ENCODE results near the gene BANP. TPM values are rescaled to one million over a fixed set of nuclear protein-coding genes. Genes with fewer than 3 reads are reported as not detected.

BANP gene
- total RNA-seq, 2 experiments from 2014 or later, result 39.6 to 58.0 TPM

DNA sequence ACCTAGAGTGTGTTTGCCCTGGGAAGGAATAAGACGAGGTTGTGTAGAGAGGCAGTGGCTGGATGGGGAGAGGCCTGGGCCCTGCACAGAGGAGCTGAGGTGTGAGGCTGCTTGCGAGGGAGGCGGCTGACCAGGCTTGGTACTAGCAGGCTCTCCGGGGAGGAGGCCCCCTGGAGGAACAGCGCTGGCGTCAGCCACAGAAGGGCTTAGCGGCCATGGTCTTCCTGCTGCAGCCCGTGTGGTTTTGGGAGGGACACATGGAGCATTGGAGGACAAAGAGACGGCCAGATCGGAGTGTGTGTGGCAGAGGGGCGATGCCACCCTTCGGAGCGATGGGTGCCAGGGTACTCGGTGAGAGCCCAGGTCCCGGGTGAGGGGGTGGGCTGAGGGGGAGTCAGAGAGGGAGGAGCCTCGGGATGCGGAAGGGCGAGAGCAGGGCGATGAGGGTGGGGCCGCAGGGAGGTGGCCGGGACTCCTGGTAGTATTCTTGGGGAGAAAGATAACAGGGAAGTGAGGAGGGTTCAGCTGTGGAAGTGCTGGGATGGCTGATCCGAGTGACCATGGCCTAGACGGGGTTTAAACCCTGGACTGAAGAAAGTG is 8.3 kb downstream of the BANP start:
- no peak overlapping the region for H3K4me2 ChIP-seq (ENCODE audit: low read length)
- no peak for DNase-seq (ENCODE audit: low spot score)
- H3K27ac ChIP-seq (ENCODE audit: low read depth, low read length, poor library complexity, severe bottlenecking), result no peak overlapping the region
- H3K79me2 ChIP-seq (ENCODE audit: insufficient read depth, low read depth, low read length), result peaks cover 77% of the 10 kb centered on the region
- TF ChIP-seq, protein P1, sequence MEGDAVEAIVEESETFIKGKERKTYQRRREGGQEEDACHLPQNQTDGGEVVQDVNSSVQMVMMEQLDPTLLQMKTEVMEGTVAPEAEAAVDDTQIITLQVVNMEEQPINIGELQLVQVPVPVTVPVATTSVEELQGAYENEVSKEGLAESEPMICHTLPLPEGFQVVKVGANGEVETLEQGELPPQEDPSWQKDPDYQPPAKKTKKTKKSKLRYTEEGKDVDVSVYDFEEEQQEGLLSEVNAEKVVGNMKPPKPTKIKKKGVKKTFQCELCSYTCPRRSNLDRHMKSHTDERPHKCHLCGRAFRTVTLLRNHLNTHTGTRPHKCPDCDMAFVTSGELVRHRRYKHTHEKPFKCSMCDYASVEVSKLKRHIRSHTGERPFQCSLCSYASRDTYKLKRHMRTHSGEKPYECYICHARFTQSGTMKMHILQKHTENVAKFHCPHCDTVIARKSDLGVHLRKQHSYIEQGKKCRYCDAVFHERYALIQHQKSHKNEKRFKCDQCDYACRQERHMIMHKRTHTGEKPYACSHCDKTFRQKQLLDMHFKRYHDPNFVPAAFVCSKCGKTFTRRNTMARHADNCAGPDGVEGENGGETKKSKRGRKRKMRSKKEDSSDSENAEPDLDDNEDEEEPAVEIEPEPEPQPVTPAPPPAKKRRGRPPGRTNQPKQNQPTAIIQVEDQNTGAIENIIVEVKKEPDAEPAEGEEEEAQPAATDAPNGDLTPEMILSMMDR (conservative IDR thresholded peaks at IDR 0.05; ENCODE audit: low read length), result no peak
- TF ChIP-seq EZH2phosphoT487 (IDR thresholded peaks at IDR 0.05; ENCODE audit: borderline replicate concordance, low read depth, low read length), result no peak
- H3K4me1 ChIP-seq (ENCODE audit: insufficient read depth, low read length, poor library complexity, severe bottlenecking), result peaks cover 20% of the 10 kb centered on the region
- peaks cover 42% of the 10 kb centered on the region; the same call in 1 of the 2 replicates for H3K36me3 ChIP-seq (ENCODE audit: insufficient read depth, low read length)
- no peaks in the 10 kb centered on the region for H3K9me2 ChIP-seq (ENCODE audit: insufficient read depth, low read length)
- H3K4me3 ChIP-seq (ENCODE audit: low read depth, low read length, poor library complexity, severe bottlenecking), result no peak overlapping the region
- H3K9me3 ChIP-seq (ENCODE audit: low read length), result no peaks in the 10 kb centered on the region
- no TSS peak for BruUV-seq (replicated peaks)
- POLR2A ChIA-PET, result interaction anchor here (0.5 kb wide), 1 partner anchor 154 kb away, joined by 3 read pairs; no protein-coding TSS in a partner anchor
- intact Hi-C loops (cut with micrococcal nuclease; ENCODE audit: unreplicated experiment), result loop anchor here (10.0 kb wide), 1 partner anchor 595 kb away; no protein-coding TSS in a partner anchor
- H4K20me1 ChIP-seq (ENCODE audit: insufficient read depth, low read length), result no peaks in the 10 kb centered on the region
- H2AFZ ChIP-seq (ENCODE audit: low read length), result no peak overlapping the region
- CTCF ChIA-PET (ENCODE audit: unreplicated experiment), result no interaction called here

- H3K4me2 ChIP-seq (ENCODE audit: low read length), result no peak overlapping the region
- TF ChIP-seq EZH2phosphoT487 (IDR thresholded peaks at IDR 0.05; ENCODE audit: borderline replicate concordance, low read depth, low read length), result no peak
- TF ChIP-seq, protein P1 (conservative IDR thresholded peaks at IDR 0.05; ENCODE audit: low read length), result no peak
Measured at GRCh38 chr16:87960296-87960695, 9.1 kb downstream of the BANP start.

DNA sequence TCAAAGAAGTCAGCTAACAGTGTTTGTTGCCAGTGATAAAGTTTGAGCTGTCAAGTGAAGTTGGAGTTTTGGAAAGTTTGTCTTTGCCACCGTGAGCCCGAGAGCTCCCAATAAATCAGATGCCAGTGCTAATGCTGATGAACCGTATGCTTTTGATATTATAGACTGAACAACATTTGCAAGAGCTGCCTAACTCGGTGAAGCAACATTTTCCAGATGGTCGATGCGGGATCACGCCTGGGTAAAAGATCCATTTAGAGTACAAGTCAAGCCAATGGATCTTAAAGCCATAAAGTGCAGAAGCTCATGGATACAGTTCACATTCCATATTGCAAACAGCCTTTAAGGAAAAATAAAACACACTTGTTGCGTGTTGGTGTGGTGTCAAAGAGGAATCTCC is 9.6 kb downstream of the BANP start:
- Histone ChIP-seq H3K36me3 (ENCODE audit: insufficient read depth, low read length) (peaks cover 28% of the 10 kb centered on the region; the same call in 1 of the 2 replicates), H3K9me3 (ENCODE audit: low read length) (no peaks in the 10 kb centered on the region), H3K27ac (ENCODE audit: low read depth, low read length, poor library complexity, severe bottlenecking) (no peak overlapping the region), H3K4me1 (ENCODE audit: insufficient read depth, low read length, poor library complexity, severe bottlenecking) (peaks cover 12% of the 10 kb centered on the region), H4K20me1 (ENCODE audit: insufficient read depth, low read length) (no peaks in the 10 kb centered on the region), H3K4me2 (ENCODE audit: low read length) (no peak overlapping the region), H2AFZ (ENCODE audit: low read length) (no peak overlapping the region), H3K4me3 (ENCODE audit: low read depth, low read length, poor library complexity, severe bottlenecking) (no peak overlapping the region), H3K79me2 (ENCODE audit: insufficient read depth, low read depth, low read length) (peaks cover 67% of the 10 kb centered on the region), H3K9me2 (ENCODE audit: insufficient read depth, low read length) (no peaks in the 10 kb centered on the region)
- intact Hi-C loops (cut with micrococcal nuclease; ENCODE audit: unreplicated experiment), result no loop called here
- ChIA-PET POLR2A (interaction anchor here (1.2 kb wide), 1 partner anchor 8 kb away, joined by 4 read pairs; no protein-coding TSS in a partner anchor), CTCF (ENCODE audit: unreplicated experiment) (no interaction called here)
- no TSS peak for BruUV-seq (replicated peaks)
- TF ChIP-seq EZH2phosphoT487 (IDR thresholded peaks at IDR 0.05; ENCODE audit: borderline replicate concordance, low read depth, low read length), result no peak
- TF ChIP-seq, protein P1 (conservative IDR thresholded peaks at IDR 0.05; ENCODE audit: low read length), result no peak
- DNase-seq (ENCODE audit: low spot score), result no peak

More at GRCh38 chr16:87960296-87960695, 9.1 kb downstream of the BANP start:
- ChIA-PET POLR2A (interaction anchor here (1.2 kb wide), 1 partner anchor 8 kb away, joined by 4 read pairs; no protein-coding TSS in a partner anchor), CTCF (ENCODE audit: unreplicated experiment) (no interaction called here)
- BruUV-seq (replicated peaks), result no TSS peak
- Histone ChIP-seq H3K36me3 (ENCODE audit: insufficient read depth, low read length) (peaks cover 34% of the 10 kb centered on the region; the same call in 1 of the 2 replicates), H3K4me1 (ENCODE audit: insufficient read depth, low read length, poor library complexity, severe bottlenecking) (peaks cover 17% of the 10 kb centered on the region), H4K20me1 (ENCODE audit: insufficient read depth, low read length) (no peaks in the 10 kb centered on the region), H3K79me2 (ENCODE audit: insufficient read depth, low read depth, low read length) (peaks cover 69% of the 10 kb centered on the region), H3K4me3 (ENCODE audit: low read depth, low read length, poor library complexity, severe bottlenecking) (no peak overlapping the region), H3K9me2 (ENCODE audit: insufficient read depth, low read length) (no peaks in the 10 kb centered on the region), H3K27ac (ENCODE audit: low read depth, low read length, poor library complexity, severe bottlenecking) (no peak overlapping the region), H2AFZ (ENCODE audit: low read length) (no peak overlapping the region), H3K9me3 (ENCODE audit: low read length) (no peaks in the 10 kb centered on the region)
- intact Hi-C loops (cut with micrococcal nuclease; ENCODE audit: unreplicated experiment), result no loop called here
- no peak for DNase-seq (ENCODE audit: low spot score)
